GM18526 (cell line): ENCODE data around the gene C20orf204.

Experiments
- POLR2A ChIP-seq: IDR thresholded peaks from 3 replicates; pipeline ENCODE4 v1.6.1; 2011; ENCODE audit not compliant: insufficient read length; ENCODE audit errors: extremely low read depth

Gene C20orf204, protein sequence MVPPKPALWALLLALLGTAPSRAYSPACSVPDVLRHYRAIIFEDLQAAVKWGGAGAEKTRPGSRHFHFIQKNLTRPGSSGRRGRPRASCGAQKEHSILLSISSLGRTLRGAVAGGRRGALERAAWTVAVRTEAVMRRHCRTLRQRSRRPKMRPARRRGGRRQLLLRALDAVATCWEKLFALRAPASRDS

DNA sequence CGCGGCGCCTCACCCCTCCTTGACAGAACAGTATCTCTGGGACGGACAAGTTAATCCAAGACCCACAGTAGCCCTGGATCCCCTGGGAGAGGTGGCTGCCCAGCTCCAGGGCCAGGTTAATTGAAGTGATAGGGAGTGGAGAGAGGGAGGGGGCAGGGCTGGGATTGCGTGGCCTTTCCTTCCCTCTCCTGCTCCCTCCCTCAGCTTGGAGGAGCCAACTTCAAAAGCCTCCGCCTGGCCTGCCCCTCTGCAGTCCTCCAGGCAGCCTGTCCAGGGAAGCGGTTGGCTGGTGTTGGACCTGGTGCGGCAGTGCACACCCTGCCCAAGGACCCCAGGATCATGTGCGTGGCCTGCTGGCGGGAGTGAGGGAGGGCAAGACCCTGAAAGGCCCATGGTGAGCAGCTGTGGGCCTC is at the start of gene C20orf204:
TSS of gene C20orf204 (plus strand) at position 250 of the 413 bp plus-strand sequence. CDS start at position 392, 142 bp downstream.
- TF ChIP-seq POLR2A, result no peak

DNA sequence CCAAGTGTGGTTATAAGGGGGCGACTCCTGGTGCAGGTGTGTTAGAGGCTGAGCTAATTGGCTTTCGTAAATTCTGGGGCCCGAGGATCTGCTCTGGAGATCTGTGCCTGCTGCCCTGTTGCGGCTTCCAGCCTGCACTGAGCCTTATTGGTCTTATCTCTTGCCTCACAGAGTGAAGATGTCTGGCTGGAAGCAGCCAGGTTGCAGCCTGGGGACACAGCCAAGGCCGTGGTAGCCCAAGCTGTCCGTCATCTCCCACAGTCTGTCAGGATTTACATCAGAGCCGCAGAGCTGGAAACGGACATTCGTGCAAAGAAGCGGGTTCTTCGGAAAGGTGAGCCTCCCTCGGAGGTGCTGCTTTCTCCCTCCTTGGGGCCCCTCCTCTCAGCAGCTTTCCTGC is 35.1 kb upstream of the C20orf204 start:
- no peak for TF ChIP-seq POLR2A

DNA sequence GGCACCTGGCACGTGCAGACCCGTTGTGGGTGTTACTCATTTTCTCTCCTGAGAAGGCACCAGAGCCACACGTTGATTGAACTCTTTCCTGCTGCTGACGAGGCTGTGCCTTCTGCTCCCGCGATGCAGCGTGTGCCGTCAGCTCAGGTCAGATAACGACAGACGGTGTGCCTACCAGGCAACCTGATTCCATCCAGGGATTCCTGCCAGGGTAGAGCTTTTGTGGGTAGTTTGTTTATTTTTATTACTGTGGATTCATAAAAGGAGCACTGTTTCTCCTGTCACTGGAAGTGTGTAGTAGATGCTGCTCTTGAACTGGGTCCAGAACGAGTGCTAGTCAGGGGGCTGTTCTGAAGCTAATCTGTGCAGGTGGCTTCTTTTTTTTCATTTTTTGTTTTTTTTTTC is 34.4 kb upstream of the C20orf204 start:
- no peak for TF ChIP-seq POLR2A

DNA sequence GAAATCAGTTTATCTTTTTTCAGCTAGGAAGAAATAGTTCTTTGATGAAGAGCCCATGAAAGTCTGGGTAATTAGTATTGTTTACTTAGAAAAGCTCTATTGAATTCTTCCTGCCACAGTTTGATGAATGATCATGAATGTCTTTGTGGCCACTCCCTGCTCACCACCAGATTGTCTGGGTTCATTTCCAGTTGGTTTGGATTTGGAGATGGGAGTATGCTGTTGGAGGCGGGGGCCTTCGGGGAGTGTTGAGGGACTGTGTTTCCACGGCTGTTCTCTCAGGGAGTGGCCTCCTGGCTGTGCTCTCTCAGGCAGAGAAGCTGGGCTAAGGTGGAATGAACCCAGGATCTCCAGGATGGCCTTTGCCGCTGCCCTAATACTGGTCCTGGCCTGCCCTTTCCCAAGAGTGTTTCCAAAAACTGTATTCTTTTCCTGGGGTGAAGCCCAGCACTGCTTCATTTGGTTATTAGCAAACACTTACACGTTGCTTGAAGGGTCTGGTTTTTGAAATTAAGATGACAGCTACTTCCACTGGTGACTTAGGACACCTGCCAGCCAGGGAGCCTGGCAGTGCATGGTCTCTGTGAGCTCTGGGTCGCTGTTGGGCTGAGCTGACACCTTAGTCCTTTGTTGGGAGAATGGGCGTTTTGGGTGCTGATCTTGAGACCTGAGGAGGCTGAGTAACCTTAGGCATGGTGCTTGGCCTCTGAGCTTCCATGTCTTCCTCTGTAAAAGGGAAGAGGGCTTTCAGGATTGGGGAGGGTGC is 31.8 kb upstream of the C20orf204 start:
- no peak for TF ChIP-seq POLR2A

DNA sequence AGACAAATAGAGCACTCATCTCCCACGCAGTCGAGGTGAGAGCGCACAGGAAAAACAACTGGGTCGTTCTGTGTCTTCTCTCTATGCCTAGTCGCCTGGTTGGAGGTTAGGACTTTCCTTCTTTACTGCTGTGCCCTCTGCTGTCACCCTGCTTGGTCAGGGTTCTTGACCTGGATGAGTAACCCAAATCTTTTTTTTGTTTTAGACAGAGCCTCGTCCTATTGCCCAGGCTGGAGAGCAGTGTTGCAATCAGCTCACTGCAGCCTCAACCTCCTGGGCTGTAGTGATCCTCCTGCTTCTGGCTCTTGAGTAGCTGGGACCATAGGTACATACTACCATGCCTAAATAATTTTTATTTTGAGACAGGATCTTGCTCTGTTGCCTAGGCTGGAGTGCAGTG is 30.6 kb upstream of the C20orf204 start:
- no peak for TF ChIP-seq POLR2A

DNA sequence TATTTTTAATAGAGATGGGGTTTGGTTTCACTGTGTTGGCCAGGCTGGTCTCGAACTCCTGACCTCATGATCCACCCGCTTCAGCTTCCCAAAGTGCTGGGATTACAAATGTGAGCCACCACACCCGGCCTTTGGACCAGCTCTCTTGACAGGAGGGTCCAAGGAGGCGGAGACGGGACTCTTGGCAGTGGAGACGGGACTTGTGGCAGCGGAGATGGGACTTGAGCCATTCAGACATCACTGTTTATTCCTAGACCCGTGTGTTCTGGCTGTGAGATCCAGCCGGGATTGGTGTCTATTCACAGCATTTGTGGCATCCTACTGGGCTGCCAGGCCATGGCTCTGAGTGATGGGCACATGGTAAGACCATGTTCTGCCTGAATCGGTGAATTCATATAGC is 29.5 kb upstream of the C20orf204 start:
- TF ChIP-seq POLR2A, result no peak

DNA sequence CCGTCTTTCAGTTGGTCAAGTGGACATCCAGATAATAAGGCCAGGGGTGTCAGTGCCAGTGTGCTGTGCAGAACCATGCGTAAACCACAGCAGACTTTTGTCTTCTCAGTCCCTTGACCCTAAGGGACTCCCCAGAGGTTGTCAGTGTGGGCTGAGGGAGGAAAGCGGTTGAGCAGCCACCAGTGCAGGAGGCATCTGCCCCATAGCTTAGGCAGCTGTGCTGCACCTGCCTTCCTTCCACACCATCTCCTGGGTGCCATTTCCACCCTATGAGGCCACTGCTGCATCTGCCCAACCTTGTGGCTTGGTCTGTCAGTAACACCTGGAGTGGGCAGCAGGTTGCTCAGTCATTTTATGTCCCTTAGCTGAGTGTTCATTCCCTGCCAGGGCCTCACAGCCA is 29.1 kb upstream of the C20orf204 start:
- TF ChIP-seq POLR2A, result no peak

DNA sequence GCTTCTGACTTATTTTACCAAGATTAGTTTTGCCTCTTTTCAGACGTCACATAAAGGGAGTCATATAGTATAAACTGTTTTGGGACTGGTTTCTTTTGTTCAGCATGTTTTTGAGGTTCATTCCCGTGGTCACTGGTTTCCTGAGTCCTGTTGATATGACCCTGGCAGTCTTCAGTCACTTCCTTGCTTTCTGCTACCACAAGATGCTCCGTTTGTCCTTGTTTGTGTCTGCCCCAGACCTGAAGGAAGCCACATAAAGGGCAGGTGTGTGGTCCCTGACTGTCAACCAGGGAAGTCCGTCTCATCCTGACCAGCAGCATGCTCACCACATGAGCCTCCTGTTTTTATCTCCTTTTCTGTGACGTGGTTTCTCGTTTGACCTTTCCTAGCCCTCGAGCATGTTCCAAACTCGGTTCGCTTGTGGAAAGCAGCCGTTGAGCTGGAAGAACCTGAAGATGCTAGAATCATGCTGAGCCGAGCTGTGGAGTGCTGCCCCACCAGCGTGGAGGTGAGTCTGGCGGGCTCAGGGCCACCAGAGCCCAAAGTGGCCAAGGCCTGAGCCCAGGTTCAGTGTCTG is 26.1 kb upstream of the C20orf204 start:
- TF ChIP-seq POLR2A, result no peak

DNA sequence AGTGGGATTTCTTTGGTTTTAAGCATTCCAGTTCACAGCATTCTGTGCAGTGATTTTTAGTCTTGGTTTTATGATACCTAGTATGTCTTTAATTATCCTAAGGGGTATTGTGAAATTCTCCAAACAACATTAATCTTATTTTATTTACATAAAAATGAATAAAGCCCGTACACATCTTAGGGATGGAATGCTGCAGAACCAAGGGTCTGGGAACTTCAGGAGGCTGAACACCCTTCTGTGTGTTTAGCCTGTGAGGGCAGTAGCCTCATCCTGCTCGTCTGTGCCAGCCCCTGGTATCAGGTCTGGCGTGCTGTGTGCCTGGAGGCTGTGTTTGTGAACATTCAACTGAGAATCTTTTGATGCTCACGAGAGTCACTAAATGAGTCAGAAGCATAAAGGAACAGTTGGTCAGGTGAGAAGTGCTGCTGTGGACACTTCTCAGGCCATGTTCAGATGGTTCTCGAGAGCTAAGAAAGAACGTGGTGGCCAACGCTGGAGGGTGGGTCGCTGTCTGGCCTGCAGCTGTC is 25.2 kb upstream of the C20orf204 start:
- TF ChIP-seq POLR2A, result no peak

DNA sequence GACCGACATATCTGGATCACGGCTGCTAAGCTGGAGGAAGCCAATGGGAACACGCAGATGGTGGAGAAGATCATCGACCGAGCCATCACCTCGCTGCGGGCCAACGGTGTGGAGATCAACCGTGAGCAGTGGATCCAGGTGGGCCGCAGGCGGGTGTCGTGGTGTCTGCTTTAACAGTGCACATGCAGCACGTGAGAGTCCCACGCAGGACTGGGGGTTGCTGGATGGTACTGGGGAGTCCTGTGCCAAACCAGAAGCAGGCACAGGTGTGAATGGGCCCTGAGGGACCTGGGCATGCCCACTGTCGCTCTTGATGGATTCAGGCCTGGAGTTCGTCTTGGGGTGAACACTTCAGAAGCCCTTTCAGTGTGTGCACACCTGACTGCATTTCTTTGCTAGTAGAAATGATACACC is 24.6 kb upstream of the C20orf204 start:
- TF ChIP-seq POLR2A, result no peak

DNA sequence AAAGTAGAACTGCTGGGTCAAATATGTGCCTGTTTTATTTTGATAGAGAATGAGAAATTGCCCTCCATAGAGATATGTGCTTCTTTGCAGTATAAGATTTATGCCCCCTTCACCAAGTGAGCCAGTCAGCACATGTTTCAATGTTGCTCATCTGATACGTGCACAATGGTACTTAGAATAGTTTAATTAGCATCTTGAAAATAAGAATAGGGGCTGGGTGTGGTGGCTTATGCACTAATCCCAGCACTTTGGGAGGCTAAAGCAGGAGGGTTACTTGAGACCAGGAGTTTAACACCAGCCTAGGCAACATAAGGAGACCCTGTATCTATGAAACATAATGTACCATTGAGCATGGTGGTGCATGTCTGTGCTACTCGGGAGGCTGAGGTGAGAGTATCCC is 20.3 kb upstream of the C20orf204 start:
- no peak for TF ChIP-seq POLR2A

DNA sequence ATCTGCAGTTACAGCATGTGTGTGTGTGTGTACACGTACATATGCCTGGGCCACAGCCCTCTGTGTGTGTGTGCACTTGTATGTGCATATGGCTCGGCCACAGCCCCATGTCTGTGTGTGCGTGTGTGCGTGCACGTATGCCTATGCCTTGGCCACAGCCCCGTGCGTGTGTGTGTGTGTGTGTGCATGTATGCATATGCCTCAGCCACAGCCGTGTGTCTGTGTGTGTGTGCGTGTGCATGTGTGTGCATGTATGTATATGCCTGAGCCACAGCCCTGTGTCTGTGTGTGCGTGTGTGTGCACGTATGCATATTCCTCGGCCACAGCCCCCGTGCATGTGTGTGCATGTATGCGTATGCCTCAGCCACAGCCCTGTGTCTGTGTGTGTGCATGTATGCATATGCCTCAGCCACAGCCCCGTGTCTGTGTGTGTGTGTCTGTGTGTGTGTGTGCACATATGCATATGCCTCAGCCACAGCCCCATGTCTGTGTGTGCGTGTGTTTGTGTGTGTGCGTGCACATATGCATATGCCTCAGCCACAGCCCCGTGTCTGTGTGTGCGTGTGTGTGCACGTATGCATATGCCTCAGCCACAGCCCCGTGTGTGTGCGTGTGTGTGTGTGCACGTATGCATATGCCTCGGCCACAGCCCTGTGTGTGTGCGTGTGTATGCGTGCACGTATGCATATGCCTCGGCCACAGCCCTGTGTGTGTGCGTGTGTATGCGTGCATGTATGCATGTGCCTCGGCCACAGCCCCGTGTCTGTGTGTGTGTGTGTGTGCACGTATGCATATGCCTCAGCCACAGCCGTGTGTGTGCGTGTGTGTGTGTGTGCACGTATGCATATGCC is 14.6 kb upstream of the C20orf204 start:
- no peak for TF ChIP-seq POLR2A

DNA sequence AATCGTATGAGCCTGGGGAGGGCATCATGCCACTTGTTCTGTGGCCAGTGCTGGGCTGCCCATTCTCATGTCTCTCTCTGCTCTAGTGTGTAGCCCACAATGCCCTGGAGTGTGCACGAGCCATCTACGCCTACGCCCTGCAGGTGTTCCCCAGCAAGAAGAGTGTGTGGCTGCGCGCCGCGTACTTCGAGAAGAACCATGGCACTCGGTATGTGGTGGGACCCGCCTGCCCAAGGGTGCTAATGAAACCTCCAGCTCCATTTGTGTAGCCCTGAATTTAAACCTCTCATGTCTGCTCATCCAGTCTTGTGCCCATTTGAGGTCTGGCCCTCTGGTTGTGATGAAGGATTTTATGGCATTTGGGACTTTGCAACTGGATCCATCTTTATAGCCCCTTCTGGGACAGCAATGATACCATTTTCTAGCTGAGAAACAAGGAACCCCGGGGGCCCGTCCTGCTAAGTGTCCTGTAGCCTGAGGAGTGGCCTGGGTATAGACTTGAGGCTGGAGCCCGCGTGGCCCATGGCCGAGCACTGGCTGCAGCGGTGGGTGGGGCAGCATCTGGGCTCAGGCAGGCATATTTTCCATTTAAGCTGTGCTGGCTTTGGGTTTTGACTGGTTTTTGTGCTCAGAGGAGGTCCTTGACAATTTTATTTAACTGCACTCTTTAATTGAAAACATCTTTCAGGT is 13.2 kb upstream of the C20orf204 start:
- TF ChIP-seq POLR2A, result no peak

DNA sequence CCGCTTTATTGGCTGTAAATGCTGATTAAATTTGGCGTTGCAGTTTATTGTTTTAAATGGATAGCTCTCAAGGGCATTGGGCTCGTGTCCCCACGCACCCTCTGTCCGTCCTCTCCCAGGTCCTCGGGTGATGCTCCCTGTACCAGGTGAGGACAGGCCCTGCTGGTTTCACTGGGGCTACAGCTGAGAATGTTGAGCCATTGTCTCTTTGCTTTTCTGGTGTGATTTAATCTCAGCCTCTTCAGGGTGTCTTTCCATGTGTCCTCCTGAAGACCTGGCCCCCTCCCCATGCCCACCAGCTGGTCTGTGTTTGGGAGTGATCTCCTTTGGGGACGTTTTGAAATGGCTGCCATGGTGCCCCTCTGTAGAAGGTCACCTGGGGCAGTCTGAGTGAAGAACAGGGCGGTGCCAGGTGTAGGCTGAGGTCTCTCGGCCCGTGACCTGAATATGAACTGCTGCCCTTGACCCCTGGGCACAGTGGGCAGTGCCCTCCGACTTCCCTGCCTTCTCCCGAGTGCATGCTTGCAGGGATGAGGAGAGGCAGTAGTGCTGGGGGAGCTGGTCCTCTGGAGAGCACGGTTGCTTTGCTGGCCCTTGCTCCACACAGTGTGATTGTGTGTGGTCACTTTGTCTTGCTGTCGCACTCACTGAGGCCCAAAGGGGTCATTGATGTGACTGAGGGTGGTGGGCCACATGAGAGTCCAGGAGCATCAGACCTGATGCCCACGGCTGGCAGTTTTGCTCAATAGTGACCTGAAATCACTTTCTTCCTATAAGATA is 12.4 kb upstream of the C20orf204 start:
- no peak for TF ChIP-seq POLR2A
